HG03558 (cell line): ENCODE results near the gene AACS.

ENCODE experiments used
- ATAC-seq: cut with Tn5 transposase; IDR thresholded peaks from one replicate; pipeline ENCODE4 v1.9.1; 2021; ENCODE audit warnings: moderate number of reproducible peaks; ENCODE audit not compliant: unreplicated experiment; ENCODE audit errors: extremely low read depth

The AACS gene

GRCh38 chr12:125143491-125143890, 78.3 kb downstream of the AACS start:
- ATAC-seq, result no peak

GRCh38 chr12:125145196-125145595, 80.0 kb downstream of the AACS start:
- ATAC-seq, result no peak

- no peak for ATAC-seq
Observed at GRCh38 chr12:125148316-125148715, 83.1 kb downstream of the AACS start.

GRCh38 chr12:125149160-125150108, 84.2 kb downstream of the AACS start:
- peak; percentile 93 for ATAC-seq

- no peak for ATAC-seq
Observed at GRCh38 chr12:125151284-125151683, 86.0 kb downstream of the AACS start.

GRCh38 chr12:125152463-125152862, 87.2 kb downstream of the AACS start:
- ATAC-seq, result no peak

GRCh38 chr12:125155366-125155765, 90.1 kb downstream of the AACS start:
- no peak for ATAC-seq

GRCh38 chr12:125157177-125157576, 91.9 kb downstream of the AACS start:
- no peak for ATAC-seq

- no peak for ATAC-seq
Observed at GRCh38 chr12:125159702-125160101, 94.5 kb downstream of the AACS start.

GRCh38 chr12:125160281-125160955, 95.2 kb downstream of the AACS start:
- ATAC-seq, result no peak

GRCh38 chr12:125161712-125162022, 96.4 kb downstream of the AACS start:
- no peak for ATAC-seq

GRCh38 chr12:125162489-125163028, 97.3 kb downstream of the AACS start:
- no peak for ATAC-seq

GRCh38 chr12:125163148-125163547, 97.9 kb downstream of the AACS start:
- ATAC-seq, result no peak

GRCh38 chr12:125164541-125164940, 99.3 kb downstream of the AACS start:
- ATAC-seq, result no peak

GRCh38 chr12:125166041-125166440, 100.8 kb downstream of the AACS start:
- no peak for ATAC-seq

GRCh38 chr12:125167658-125168057, 102.4 kb downstream of the AACS start:
- ATAC-seq, result no peak

- no peak for ATAC-seq
Observed at GRCh38 chr12:125169451-125169850, 104.2 kb downstream of the AACS start.

GRCh38 chr12:125169870-125170269, 104.6 kb downstream of the AACS start:
- ATAC-seq, result no peak

GRCh38 chr12:125171267-125171666, 106.0 kb downstream of the AACS start:
- ATAC-seq, result no peak

GRCh38 chr12:125172231-125172850, 107.1 kb downstream of the AACS start:
- no peak for ATAC-seq

GRCh38 chr12:125175576-125175975, 110.3 kb downstream of the AACS start:
- ATAC-seq, result no peak
